ENCODE data around the gene MTMR12. TPM values are rescaled to one million over a fixed set of nuclear protein-coding genes. Genes with fewer than 3 reads are reported as not detected.

MTMR12 gene
- total RNA-seq, 1 donor from 2014 or later = 36.3 TPM

GRCh38 chr5:32279786-32280185, 33.0 kb downstream of the MTMR12 start:
- TF ChIP-seq CTCF (IDR thresholded peaks at IDR 0.05) = no peak
- ATAC-seq (ENCODE audit: low read depth) = no peak
- Mint-ChIP-seq H3K9me3 (peaks cover 4% of the 10 kb centered on the region), H3K4me3 (no peak overlapping the region), H3K27ac (peak overlapping the region; percentile 38), H3K4me1 (peaks cover 76% of the 10 kb centered on the region), H3K36me3 (ENCODE audit: low read depth) (peaks cover 19% of the 10 kb centered on the region), H3K27me3 (no peaks in the 10 kb centered on the region)
- no peak for DNase-seq
- intact Hi-C loops (cut with micrococcal nuclease) = loop anchor here (5.0 kb wide), 1 partner anchor 47 kb away; no protein-coding TSS in a partner anchor
- ChIA-PET CTCF (interaction anchor here (0.6 to 1.4 kb wide), 2 partner anchors 21 to 47 kb away, joined by 3 read pairs; no protein-coding TSS in a partner anchor), POLR2A (no interaction called here)

- intact Hi-C loops (cut with micrococcal nuclease) = loop anchor here (5.0 kb wide), 1 partner anchor 47 kb away; no protein-coding TSS in a partner anchor
- peaks cover 4% of the 10 kb centered on the region for H3K9me3 Mint-ChIP-seq
- H3K4me3 Mint-ChIP-seq = no peak overlapping the region
- H3K36me3 Mint-ChIP-seq (ENCODE audit: low read depth) = peaks cover 24% of the 10 kb centered on the region
- DNase-seq (no peak), ATAC-seq (ENCODE audit: low read depth) (no peak)
- H3K27me3 Mint-ChIP-seq = no peaks in the 10 kb centered on the region
- TF ChIP-seq CTCF (IDR thresholded peaks at IDR 0.05) = no peak
- H3K27ac Mint-ChIP-seq = peak overlapping the region; percentile 18
- POLR2A ChIA-PET = no interaction called here
- CTCF ChIA-PET = interaction anchor here (1.4 kb wide), 1 partner anchor 47 kb away, joined by 3 read pairs; no protein-coding TSS in a partner anchor
- H3K4me1 Mint-ChIP-seq = peaks cover 75% of the 10 kb centered on the region
These were observed 33.5 kb downstream of the MTMR12 start for GRCh38 chr5:32279223-32279622.

DNA sequence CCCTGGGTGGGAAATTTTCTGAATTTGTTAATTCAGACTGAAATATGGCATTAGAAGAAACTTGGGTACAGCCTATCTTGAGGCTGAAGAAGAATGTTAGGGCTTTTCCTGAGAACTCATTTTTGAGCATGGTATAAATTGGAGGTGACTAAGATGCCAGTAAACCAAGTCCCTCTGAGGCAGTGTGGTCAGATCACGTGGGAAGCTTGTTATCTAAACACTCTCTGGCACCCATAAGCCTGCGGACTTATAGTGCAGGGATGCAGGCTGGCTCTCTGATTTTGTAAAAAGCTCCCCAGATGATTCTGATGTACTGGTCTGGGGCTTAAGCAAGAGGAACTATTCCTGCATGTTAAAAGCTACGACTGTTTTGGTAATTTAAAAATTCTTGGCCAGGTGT, 34.3 kb downstream of the MTMR12 start:
- TF ChIP-seq CTCF (IDR thresholded peaks at IDR 0.05) = no peak
- no peak for ATAC-seq (ENCODE audit: low read depth)
- H3K9me3 Mint-ChIP-seq = peaks cover 4% of the 10 kb centered on the region
- H3K36me3 Mint-ChIP-seq (ENCODE audit: low read depth) = peaks cover 32% of the 10 kb centered on the region
- no peak for DNase-seq
- POLR2A ChIA-PET = interaction anchor here (0.7 kb wide), 1 partner anchor 34 kb away, joined by 3 read pairs; the partner anchor contains the start of gene MTMR12
- intact Hi-C loops (cut with micrococcal nuclease) = loop anchor here (5.0 kb wide), 1 partner anchor 46 kb away; no protein-coding TSS in a partner anchor
- H3K27me3 Mint-ChIP-seq = no peaks in the 10 kb centered on the region
- H3K4me1 Mint-ChIP-seq = peaks cover 74% of the 10 kb centered on the region
- CTCF ChIA-PET = interaction anchor here (1.4 kb wide), 1 partner anchor 46 kb away, joined by 3 read pairs; no protein-coding TSS in a partner anchor
- no peak overlapping the region for H3K4me3 Mint-ChIP-seq
- peak overlapping the region; percentile 92 for H3K27ac Mint-ChIP-seq

DNA sequence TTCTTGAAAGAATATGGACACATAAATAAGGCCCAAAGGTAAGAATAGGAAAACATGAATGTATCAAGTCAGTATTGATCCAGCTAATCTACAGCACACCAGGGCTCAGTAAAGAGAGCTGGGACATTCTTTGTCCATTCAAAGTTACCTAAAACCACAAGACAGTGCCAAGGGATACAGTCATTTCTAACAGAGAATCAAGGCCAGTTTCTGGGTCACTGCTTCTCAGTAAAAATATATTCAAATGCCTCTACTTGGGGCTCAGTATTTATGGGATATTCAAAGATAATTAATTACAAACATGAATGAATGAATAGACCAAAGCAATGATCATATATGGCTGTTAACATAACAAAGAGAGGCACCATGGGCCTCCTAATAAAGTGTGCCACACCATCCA, 34.9 kb downstream of the MTMR12 start:
- ATAC-seq (ENCODE audit: low read depth) = peak; percentile 19
- no peak for TF ChIP-seq CTCF (IDR thresholded peaks at IDR 0.05)
- peaks cover 38% of the 10 kb centered on the region for H3K36me3 Mint-ChIP-seq (ENCODE audit: low read depth)
- ChIA-PET CTCF (no interaction called here), POLR2A (interaction anchor here (0.7 kb wide), 1 partner anchor 36 kb away, joined by 3 read pairs; no protein-coding TSS in a partner anchor)
- H3K4me3 Mint-ChIP-seq = no peak overlapping the region
- DNase-seq = no peak
- H3K9me3 Mint-ChIP-seq = peaks cover 4% of the 10 kb centered on the region
- H3K4me1 Mint-ChIP-seq = peaks cover 70% of the 10 kb centered on the region
- no peaks in the 10 kb centered on the region for H3K27me3 Mint-ChIP-seq
- H3K27ac Mint-ChIP-seq = peak overlapping the region; percentile 92
- intact Hi-C loops (cut with micrococcal nuclease) = loop anchor here (5.0 kb wide), 1 partner anchor 45 kb away; no protein-coding TSS in a partner anchor

GRCh38 chr5:32276173-32276853, 36.4 kb downstream of the MTMR12 start:
- ATAC-seq (ENCODE audit: low read depth) = peak; percentile 76
- intact Hi-C loops (cut with micrococcal nuclease) = loop anchor here (1.0 to 5.0 kb wide), 3 partner anchors 15 to 44 kb away; no protein-coding TSS in a partner anchor
- Mint-ChIP-seq H3K27me3 (no peaks in the 10 kb centered on the region), H3K9me3 (peaks cover 4% of the 10 kb centered on the region), H3K27ac (peak overlapping the region; percentile 92), H3K4me1 (peaks cover 67% of the 10 kb centered on the region), H3K4me3 (peak overlapping the region; percentile 61), H3K36me3 (ENCODE audit: low read depth) (peaks cover 43% of the 10 kb centered on the region)
- ChIA-PET POLR2A (interaction anchor here (0.6 to 1.4 kb wide), 4 partner anchors 36 to 638 kb away, joined by 3 to 4 read pairs (median 4); partner anchors contain the start of gene MTMR12), CTCF (interaction anchor here (1.5 kb wide), 1 partner anchor 44 kb away, joined by 4 read pairs; no protein-coding TSS in a partner anchor)
- no peak for TF ChIP-seq CTCF (IDR thresholded peaks at IDR 0.05)
- no peak for DNase-seq

Measured in activated B cell treated with CpG ODN at 0.5 μM for 24 hours (primary cell).